HG02884 (cell line): Measurements from ENCODE around the gene ACTBL2.
"Not testable (repeated sequence)": the region's sequence is repeated elsewhere in the genome, so short reads cannot be mapped to it uniquely, and the experiment has no call there.

Experiments used
- ATAC-seq: cut with Tn5 transposase; IDR thresholded peaks from one replicate; pipeline ENCODE4 v1.9.1; 2021; ENCODE audit warnings: mild to moderate bottlenecking, moderate library complexity; ENCODE audit not compliant: unreplicated experiment

The ACTBL2 gene

GRCh38 chr5:57494104-57495098, 11.8 kb upstream of the ACTBL2 start:
- ATAC-seq: peak; percentile 42

- no peak for ATAC-seq
These were observed 10.4 kb upstream of the ACTBL2 start for GRCh38 chr5:57493034-57493433.

- ATAC-seq: no peak
These were observed 10.0 kb upstream of the ACTBL2 start for GRCh38 chr5:57492632-57493031.

DNA sequence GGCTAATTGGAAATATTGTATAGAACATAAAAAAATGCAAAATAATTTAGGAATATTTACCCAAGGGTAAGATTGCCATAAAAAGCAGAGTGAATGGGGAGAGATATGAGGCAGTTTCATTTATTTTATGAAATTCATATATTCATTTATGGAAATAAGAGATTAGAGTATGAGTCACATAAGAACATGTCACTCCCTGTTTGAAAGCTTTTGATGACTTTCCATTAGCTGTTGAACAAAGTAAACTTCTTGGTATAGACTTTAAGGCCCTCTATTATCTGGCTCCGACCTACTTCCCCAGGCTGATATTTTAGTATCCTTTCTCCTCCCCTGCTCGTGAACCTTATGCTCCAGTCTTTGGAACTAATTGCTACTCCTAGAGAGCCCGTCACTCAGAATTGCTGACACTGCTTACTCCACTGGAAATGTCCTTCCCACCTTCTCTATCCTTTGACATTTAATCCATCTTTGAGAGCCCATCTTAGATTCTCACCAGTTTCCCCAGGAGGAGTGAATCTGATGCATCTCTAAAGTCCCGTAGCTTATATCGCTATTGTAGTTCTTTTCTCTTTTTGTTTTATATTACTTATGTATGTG, 8.9 kb upstream of the ACTBL2 start:
- no peak for ATAC-seq

DNA sequence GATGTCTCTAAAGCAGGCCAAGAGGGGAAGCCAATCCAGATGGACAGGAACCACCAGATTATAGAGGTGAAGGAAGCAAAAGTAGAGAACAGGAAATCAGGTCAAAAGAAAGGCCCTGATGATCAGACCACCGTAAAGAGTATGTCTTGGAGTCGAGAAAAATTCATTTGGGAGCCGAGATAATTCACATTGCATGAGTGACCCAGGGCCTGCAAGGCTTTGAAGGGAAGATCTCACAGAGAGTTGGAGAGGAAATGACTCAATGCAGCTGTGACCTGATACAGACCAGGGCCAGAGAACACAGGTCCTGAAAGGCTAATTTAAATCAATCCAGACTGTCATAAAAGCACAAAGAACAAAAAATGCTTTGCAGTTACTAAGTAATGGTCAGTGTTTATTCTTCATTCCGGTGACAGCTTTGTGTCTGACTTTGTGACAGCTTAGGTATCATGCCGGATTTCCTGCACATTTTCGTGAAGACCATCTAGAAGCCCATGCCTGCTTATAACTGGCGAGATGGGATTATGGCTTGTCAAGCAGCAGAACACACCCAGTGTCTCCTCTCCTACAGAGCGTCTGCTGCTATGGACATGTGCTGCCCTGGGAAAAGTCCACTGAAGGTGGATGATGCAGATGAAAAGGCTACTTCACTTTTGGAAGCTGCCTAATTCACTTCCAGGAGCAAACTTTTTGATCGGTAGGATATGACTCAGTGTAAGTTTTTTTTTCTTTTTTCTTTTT, 5.8 kb upstream of the ACTBL2 start:
- ATAC-seq: no peak

- no peak for ATAC-seq
These were observed 3.5 kb upstream of the ACTBL2 start for GRCh38 chr5:57486027-57486602.

- no peak for ATAC-seq
These were observed 3.8 kb downstream of the ACTBL2 start for GRCh38 chr5:57478826-57479225.

GRCh38 chr5:57476601-57477056, 6.0 kb downstream of the ACTBL2 start:
- no peak for ATAC-seq

GRCh38 chr5:57470339-57470738, 12.3 kb downstream of the ACTBL2 start:
- no peak for ATAC-seq

- no peak for ATAC-seq
These were observed 14.0 kb downstream of the ACTBL2 start for GRCh38 chr5:57468481-57469163.

DNA sequence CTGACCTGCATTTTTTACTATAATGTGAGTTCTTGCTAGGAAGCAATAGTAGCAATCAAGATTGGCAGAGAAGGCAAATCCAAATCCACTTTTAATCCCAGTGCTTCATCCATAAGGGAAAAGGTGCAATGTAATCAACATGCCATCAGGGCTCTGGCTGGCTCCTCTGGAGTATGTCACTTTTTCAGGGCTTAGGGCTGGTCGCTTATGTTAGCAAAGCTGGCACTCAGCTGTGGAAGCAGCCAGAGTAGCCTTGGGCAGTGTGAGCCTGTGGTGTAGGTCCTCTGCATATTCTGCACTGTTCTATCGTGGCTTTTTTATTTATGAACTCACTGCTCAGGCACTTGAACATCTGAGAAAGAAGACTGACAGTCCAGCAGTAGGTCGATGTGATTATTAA, 16.1 kb downstream of the ACTBL2 start:
- no peak for ATAC-seq

DNA sequence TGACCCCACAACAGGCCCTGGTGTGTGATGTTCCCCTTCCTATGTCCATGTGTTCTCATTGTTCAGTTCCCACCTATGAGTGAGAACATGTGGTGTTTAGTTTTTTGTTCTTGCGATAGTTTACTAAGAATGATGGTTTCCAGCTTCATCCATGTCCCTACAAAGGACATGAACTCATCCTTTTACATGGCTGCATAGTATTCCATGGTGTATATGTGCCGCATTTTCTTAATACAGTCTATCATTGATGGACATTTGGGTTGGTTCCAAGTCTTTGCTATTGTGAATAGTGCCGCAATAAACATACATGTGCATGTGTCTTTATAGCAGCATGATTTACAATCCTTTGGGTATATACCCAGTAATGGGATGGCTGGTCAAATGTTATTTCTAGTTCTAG, 22.6 kb downstream of the ACTBL2 start:
- not testable (repeated sequence) for ATAC-seq

GRCh38 chr5:57458443-57458842, 24.2 kb downstream of the ACTBL2 start:
- ATAC-seq: no peak

- no peak for ATAC-seq
These were observed 26.0 kb downstream of the ACTBL2 start for GRCh38 chr5:57456531-57457135.

GRCh38 chr5:57455511-57456455, 26.8 kb downstream of the ACTBL2 start:
- ATAC-seq: no peak

- ATAC-seq: no peak
These were observed 27.7 kb downstream of the ACTBL2 start for GRCh38 chr5:57454896-57455295.

- no peak for ATAC-seq
These were observed 28.9 kb downstream of the ACTBL2 start for GRCh38 chr5:57453728-57454127.

- no peak for ATAC-seq
These were observed 29.7 kb downstream of the ACTBL2 start for GRCh38 chr5:57452885-57453284.
